ENCODE measurements around the gene CCL7.

CCL7 gene

GRCh38 chr17:34234616-34235015 is 35.4 kb upstream of the CCL7 start:
- no peak overlapping the region for H3K4me3 Mint-ChIP-seq
- peaks cover 2% of the 10 kb centered on the region for H3K36me3 Mint-ChIP-seq (ENCODE audit: low read depth)
- TF ChIP-seq CTCF (IDR thresholded peaks at IDR 0.05): no peak
- peaks cover 2% of the 10 kb centered on the region for H3K27me3 Mint-ChIP-seq (ENCODE audit: low read depth, poor library complexity)
- peaks cover 24% of the 10 kb centered on the region for H3K4me1 Mint-ChIP-seq
- DNase-seq: no peak
- peak overlapping the region; percentile 61 for H3K27ac Mint-ChIP-seq
- H3K9me3 Mint-ChIP-seq: peaks cover 18% of the 10 kb centered on the region

DNA sequence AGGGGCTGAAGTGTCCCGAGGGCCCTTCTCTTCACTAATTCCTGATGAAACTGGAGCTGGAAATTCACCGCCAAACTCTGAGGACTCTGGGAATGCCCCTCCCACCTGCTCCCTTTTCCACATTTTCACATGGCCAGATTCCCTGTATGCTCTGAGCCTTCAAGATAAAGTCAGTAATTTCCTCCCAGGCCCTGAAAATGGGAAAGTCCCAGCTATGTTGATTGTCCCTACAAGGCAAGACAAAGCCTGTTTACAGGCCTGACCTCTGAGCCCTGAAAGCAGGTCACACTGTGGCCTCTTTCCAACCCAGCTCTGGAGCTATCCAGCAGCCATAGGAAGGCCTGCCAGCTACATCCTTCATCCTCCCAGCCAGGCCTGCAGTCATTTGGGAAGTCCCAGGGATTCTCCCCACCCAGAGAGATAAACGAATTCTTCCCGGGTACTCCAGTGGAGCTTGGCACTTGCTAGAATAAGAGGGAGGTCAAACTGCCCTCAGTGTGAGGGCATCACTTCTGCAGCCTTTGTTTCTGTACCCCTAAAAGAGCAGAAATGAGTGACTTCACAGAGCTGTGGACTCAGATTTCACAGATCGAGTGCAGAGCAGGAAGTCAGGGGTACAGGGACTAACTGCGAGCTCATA is 34.5 kb upstream of the CCL7 start:
- Mint-ChIP-seq H3K4me1 (peaks cover 24% of the 10 kb centered on the region), H3K9me3 (peaks cover 9% of the 10 kb centered on the region), H3K27me3 (ENCODE audit: low read depth, poor library complexity) (peaks cover 2% of the 10 kb centered on the region), H3K27ac (peak overlapping the region; percentile 61), H3K36me3 (ENCODE audit: low read depth) (no peaks in the 10 kb centered on the region), H3K4me3 (no peak overlapping the region)
- no peak for TF ChIP-seq CTCF (IDR thresholded peaks at IDR 0.05)
- DNase-seq: no peak

GRCh38 chr17:34236281-34236892 is 33.6 kb upstream of the CCL7 start:
- H3K36me3 Mint-ChIP-seq (ENCODE audit: low read depth): no peaks in the 10 kb centered on the region
- DNase-seq: no peak
- H3K27ac Mint-ChIP-seq: peak overlapping the region; percentile 47
- H3K9me3 Mint-ChIP-seq: peaks cover under 1% of the 10 kb centered on the region
- H3K4me3 Mint-ChIP-seq: no peak overlapping the region
- peaks cover 24% of the 10 kb centered on the region for H3K4me1 Mint-ChIP-seq
- no peak for TF ChIP-seq CTCF (IDR thresholded peaks at IDR 0.05)
- H3K27me3 Mint-ChIP-seq (ENCODE audit: low read depth, poor library complexity): peaks cover 2% of the 10 kb centered on the region

DNA sequence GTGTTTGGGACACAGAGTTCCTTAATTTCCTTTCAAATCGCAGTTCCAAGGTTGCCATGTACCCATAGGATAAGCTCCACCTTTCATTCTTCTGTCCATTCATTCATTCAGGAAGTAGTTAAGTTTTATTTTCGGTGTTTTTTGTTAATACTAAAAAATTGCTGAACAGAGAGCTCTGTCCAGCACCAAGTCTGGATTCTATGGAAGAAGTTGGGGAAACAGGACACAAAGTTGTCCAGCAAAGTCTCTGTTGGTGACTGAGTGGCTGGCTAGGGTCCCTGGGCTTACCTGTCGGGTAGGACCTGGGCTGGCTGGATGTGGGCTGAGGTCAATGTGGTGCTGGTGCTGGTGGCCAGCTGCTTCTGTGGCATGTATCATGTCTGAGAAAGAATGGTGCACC is 32.6 kb upstream of the CCL7 start:
- Mint-ChIP-seq H3K27ac (no peak overlapping the region), H3K36me3 (ENCODE audit: low read depth) (no peaks in the 10 kb centered on the region), H3K4me3 (no peak overlapping the region), H3K9me3 (no peaks in the 10 kb centered on the region), H3K27me3 (ENCODE audit: low read depth, poor library complexity) (peaks cover 2% of the 10 kb centered on the region), H3K4me1 (peaks cover 24% of the 10 kb centered on the region)
- no peak for DNase-seq
- no peak for TF ChIP-seq CTCF (IDR thresholded peaks at IDR 0.05)

DNA sequence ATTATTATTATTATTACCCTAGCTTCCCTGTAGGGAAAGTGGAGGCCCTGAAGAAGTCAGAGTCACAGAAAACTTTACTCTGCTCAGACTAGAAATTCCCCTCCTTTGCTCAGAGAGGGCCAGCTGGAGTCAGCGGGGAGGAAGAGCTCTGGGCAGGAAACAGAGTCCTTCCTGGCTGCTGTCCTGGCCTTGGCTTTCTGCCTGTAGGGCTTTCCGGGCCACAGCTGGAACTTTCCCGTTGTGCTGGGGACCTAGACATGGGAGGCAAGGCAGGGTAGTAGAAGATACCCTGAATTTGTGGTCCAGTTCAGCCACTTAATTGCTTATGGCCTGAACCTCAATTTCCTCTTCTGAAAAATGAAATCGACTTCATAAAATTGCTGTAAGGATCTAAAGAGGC is 29.0 kb upstream of the CCL7 start:
- Mint-ChIP-seq H3K27ac (no peak overlapping the region), H3K27me3 (ENCODE audit: low read depth, poor library complexity) (peaks cover 2% of the 10 kb centered on the region), H3K9me3 (no peaks in the 10 kb centered on the region), H3K4me3 (no peak overlapping the region), H3K4me1 (no peaks in the 10 kb centered on the region), H3K36me3 (ENCODE audit: low read depth) (no peaks in the 10 kb centered on the region)
- no peak for DNase-seq
- TF ChIP-seq CTCF (IDR thresholded peaks at IDR 0.05): no peak
